GOT3 (cell line): ENCODE data around the gene SCAPER.
"Not testable (repeated sequence)": the region's sequence is repeated elsewhere in the genome, so short reads cannot be mapped to it uniquely, and the experiment has no call there.

Experiments
- DNase-seq: peaks from one replicate; lab custom pipeline; 2025; ENCODE audit warnings: mixed read lengths; lab: John Stamatoyannopoulos, UW

The SCAPER gene

GRCh38 chr15:76572983-76573314 is 332.2 kb downstream of the SCAPER start:
- DNase-seq: no peak

- DNase-seq: no peak
These were observed 338.9 kb downstream of the SCAPER start for GRCh38 chr15:76566276-76566675.

- DNase-seq: no peak
These were observed 339.8 kb downstream of the SCAPER start for GRCh38 chr15:76565366-76565765.

DNA sequence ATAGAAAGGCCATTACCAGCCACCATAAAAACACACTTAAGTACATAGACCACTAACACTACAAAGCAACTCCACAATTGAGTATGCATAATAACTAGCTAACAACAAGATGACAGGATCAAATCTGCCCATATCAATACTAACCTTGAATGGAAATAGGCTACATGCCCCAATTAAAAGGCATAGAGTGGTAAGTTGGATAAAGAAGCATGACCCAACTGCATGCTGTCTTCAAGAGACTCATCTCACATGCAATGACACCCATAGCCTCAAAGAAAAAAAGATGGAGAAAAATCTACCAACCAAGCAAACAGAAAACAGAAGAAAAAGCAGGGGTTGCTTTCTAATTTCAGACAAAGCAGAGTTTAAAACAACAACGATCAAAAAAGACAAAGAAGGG is 349.9 kb downstream of the SCAPER start:
- DNase-seq: no peak

DNA sequence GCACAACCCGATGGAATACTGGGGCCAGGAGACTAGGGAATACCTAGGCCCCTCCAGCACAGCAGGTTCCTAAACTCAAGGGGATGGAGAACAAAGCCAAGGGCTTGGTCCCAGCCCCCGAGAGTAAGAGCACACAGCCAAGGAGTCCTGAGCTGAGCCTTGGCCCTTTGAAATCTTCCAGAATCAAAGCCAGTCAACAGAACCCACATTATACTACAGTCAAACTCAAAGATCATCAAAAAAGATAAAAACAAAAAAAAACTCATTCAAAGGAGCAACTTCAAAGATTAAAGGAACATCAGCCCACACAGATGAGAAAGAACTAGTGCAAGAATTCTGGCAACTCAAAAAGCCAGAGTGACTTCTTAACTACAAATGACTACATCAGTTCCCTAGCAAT is 351.6 kb downstream of the SCAPER start:
- DNase-seq: no peak

GRCh38 chr15:76553102-76553501 is 352.0 kb downstream of the SCAPER start:
- no peak for DNase-seq

DNA sequence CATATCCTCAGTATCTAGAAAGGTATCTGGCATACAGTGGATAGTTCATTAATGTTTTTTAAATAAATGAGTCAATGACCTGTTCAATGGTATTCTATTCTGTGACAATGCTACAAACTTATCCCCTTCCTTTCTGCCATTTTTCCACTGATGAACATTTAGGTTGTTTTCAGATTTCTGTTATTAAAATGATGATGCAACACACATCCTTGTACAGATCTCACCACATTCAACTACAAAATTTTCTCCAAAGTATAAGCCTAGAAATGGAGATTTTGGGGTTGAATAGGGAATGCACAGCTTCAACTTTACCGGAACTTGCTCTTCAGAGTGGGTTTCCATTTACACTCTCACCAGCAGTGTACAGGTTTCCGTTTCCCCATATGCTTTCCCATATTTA is 358.3 kb downstream of the SCAPER start:
- no peak for DNase-seq

DNA sequence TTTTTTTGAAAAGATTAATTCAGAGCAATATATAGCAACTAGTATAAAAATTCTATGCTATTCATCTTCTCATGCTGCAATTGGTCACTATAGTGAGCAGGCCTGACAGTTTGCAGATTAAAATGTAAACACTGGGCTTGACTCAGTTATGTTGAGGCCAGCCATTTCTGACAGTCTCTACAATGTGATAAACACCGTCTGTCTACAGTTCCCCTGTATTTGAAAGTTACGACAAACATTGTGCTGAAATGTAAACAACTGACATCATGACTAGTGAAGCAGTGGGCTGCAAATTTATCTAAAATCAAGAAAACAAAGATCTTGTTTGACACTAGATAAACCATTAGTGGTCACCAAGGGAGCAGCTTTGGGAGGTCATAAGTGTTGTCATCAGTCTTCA is 371.1 kb downstream of the SCAPER start:
- DNase-seq: no peak

- no peak for DNase-seq
These were observed 371.9 kb downstream of the SCAPER start for GRCh38 chr15:76533060-76533820.

- no peak for DNase-seq
These were observed 375.2 kb downstream of the SCAPER start for GRCh38 chr15:76529911-76530310.

GRCh38 chr15:76526111-76526510 is 379.0 kb downstream of the SCAPER start:
- DNase-seq: no peak

DNA sequence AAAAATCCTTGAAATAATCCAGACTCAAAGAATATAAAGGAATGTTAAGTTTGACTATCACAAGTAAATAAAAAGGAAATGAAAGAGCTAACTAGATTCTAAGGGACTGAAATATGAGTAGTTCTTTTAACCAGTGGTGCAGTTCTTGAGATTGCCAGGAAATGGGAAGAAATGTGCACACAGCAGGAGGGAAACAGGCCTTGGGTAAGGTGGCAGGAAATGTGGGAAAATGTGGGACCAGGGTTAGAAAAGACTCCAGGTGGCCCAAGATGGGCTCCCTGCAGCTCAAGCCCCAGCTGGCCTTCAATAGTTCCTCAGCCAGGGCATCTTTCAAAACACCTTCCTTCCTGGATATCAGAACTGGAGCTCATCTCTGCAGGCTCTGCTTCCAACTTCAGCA is 387.2 kb downstream of the SCAPER start:
- no peak for DNase-seq

GRCh38 chr15:76514282-76514681 is 390.9 kb downstream of the SCAPER start:
- no peak for DNase-seq

DNA sequence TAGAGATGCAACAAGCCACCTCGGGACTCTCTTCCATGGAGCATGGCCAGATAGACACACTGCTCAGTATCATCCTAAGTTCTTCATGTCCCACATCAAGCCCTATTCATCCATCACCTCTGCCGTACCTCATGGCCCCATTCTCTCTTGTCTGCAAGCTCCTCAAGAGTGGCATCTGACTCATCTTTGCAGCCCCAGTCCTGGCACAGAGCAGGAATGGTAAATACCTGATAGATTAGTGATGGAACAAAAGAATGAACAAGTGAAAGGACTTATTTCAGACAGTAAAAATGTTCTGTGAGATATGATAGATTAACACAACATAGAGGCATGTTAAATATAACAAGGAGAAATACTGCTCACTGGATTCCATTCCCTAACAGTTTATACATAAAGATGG is 392.2 kb downstream of the SCAPER start:
- DNase-seq: no peak

GRCh38 chr15:76510663-76511062 is 394.5 kb downstream of the SCAPER start:
- not testable (repeated sequence) for DNase-seq

DNA sequence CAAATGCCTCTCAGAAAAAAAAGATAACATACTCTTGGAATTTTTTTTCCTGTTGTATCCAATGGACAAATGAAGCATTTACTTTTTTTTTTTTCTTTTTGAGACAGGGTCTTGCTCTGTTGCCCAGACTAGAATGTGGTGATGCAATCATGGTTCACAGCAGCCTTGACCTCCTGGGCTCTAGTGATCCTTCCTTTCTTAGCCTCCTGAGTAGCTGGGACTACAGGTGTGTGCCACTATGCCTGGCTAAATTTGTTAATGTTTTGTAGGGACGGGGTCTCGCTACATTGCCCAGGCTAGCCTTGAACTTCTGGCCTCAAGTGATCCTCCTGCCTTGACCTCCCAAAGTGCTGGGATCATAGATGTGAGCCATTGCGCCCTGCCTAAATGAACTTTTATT is 401.3 kb downstream of the SCAPER start:
- no peak for DNase-seq

DNA sequence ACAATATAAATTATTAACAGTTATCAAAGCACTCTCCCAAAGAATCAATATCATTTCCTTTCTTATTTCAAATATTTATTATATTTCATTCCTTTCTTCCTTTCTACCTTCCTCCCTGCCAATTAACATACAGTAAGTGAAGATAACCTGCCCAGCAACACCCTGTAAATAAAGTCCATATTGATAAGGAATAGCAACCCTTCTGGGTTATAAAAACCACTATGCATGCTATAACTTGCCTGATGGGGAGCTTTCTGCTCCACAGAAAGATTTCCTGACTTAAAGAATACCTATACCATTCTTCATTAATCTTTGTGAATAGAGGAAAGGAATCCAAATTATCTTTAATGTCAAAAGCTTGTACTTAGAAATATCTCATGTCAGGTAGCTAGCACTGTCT is 402.0 kb downstream of the SCAPER start:
- no peak for DNase-seq

- no peak for DNase-seq
These were observed 402.5 kb downstream of the SCAPER start for GRCh38 chr15:76502678-76503077.

DNA sequence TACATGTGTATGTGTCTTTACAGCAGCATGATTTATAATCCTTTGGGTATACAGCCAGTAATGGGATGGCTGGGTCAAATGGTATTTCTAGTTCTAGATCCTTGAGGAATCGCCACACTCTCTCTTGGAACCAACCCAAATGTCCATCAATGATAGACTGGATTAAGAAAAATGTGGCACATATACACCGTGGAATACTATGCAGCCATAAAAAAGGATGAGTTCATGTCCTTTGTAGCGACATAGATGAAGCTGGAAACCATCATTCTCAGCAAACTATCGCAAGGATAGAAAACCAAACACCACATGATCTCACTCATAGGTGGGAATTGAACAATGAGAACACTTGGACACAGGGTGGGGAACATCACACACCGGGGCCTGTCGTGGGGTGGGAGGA is 403.0 kb downstream of the SCAPER start:
- DNase-seq: not testable (repeated sequence)

DNA sequence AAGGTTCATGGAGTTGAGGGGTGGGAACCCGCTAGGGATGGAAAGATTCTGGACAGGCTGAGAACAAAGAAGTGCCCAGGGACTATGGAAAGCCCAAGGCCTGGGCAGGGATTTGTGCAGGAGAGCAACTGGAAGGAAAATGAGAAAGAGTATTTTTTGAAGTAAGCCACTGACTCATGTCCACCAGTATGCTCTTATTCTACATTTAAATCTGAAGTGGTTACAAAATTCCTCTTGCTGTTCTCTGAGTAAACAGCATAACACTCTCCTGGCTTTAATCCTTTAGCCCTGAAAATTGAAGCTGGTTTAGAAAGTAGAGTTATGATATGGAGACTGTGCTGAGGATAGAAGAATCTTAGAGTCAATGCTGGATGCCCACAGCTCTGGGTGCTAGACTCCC is 403.4 kb downstream of the SCAPER start:
- DNase-seq: no peak

GRCh38 chr15:76501011-76501410 is 404.1 kb downstream of the SCAPER start:
- DNase-seq: no peak

DNA sequence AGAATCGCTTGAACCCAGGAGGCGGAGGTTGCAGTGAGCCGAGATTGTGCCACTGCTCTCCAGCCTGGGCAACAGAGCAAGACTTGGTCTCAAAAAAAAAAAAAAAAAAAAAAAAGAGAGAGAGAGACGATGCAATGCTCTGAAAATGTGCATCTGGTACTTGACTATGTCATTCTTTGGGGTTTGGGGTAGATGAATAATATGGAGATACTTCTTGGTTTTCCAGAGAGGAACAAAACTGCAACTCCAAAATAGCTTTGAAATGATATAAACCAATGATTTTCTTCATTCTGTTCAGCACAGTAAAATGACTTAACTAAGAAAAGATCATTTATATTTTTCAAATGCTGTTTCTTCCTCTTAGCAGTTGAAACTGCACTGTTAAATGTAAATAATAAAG is 409.7 kb downstream of the SCAPER start:
- DNase-seq: no peak

DNA sequence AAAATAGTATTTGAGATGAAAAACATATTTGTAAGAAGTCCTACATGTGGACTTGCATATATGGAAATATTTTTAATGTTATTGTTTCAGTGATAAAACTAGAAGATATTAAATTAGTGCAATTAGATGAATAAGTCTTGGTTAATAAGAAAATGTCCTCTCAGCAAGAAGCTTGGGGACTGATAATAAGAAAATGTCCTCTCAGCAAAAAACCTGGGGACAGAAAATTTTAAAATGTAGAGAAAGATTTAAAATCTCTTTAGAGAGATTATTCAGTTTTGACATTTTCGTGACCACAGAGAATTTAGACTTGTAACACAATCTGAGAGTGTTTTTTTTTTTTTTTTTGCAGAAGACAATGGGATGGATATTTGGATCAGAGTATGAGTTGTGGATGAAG is 412.6 kb downstream of the SCAPER start:
- DNase-seq: no peak

DNA sequence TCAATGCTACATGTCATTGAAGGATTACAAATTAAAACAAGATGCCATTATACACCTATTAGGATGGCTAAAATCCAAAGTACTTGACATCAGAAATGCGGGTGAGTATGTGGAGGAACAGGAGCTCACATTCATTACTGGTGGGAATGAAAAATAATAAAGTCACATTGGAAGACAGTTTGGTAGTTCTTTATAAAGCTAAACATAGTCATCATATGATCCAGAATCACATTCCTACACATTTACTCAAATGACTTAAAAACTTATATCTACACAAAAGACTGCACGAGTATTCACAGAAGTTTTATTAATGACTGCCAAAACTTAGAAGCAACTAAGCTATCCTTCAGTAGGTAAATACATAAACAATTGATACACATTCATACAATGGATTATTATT is 421.4 kb downstream of the SCAPER start:
- no peak for DNase-seq

GRCh38 chr15:76483018-76483417 is 422.1 kb downstream of the SCAPER start:
- no peak for DNase-seq
